T-helper 1 cell treated with Interleukin-12 subunit alpha and Interleukin-12 subunit beta and Interleukin-4 antibody, amounts not matched to agents 30 μg/mL and 1 μg/mL, for 36 hours (primary cell): ENCODE data around the gene TPPP.

Experiments used
- H3K27ac Mint-ChIP-seq: one replicate; pipeline ENCODE4 v1.8.0; 2021; ENCODE audit warnings: mild to moderate bottlenecking, mixed read lengths
- H3K27me3 Mint-ChIP-seq: one replicate; pipeline ENCODE4 v1.8.0; 2021; ENCODE audit warnings: low read depth, mixed read lengths
- H3K36me3 Mint-ChIP-seq: one replicate; pipeline ENCODE4 v1.8.0; 2021; ENCODE audit warnings: low read depth, mixed read lengths
- H3K4me1 Mint-ChIP-seq: one replicate; pipeline ENCODE4 v1.8.0; 2021; ENCODE audit warnings: low read depth, mixed read lengths
- H3K4me3 Mint-ChIP-seq: one replicate; pipeline ENCODE4 v1.8.0; 2021; ENCODE audit warnings: mild to moderate bottlenecking, moderate library complexity, mixed read lengths
- H3K9me3 Mint-ChIP-seq: one replicate; pipeline ENCODE4 v1.8.0; 2021; ENCODE audit warnings: mixed read lengths

TPPP gene

DNA sequence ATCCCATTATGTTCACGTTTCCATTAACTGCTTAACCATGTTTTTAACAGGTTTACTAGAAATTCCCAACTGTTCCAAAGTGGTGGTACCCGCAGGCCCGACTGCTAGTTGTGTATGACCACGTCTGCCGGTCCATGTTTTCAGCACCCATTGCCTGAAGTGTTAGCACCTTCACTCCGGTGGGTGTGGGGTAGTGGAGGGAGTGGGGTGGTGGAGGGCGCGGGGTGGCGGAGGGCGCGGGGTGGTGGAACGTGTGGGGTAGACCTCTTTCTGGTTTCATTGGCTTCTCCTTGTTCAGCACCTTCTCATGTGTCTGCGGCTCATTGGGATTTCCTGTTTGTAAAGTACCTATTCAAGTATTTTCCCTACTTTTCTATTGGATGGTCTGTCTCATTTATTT, 37.7 kb downstream of the TPPP start:
- no peak overlapping the region for H3K27ac Mint-ChIP-seq
- no peak overlapping the region for H3K4me3 Mint-ChIP-seq
- no peaks in the 10 kb centered on the region for H3K27me3 Mint-ChIP-seq
- no peaks in the 10 kb centered on the region for H3K9me3 Mint-ChIP-seq
- H3K36me3 Mint-ChIP-seq, result peaks cover 23% of the 10 kb centered on the region
- H3K4me1 Mint-ChIP-seq, result peaks cover 2% of the 10 kb centered on the region

DNA sequence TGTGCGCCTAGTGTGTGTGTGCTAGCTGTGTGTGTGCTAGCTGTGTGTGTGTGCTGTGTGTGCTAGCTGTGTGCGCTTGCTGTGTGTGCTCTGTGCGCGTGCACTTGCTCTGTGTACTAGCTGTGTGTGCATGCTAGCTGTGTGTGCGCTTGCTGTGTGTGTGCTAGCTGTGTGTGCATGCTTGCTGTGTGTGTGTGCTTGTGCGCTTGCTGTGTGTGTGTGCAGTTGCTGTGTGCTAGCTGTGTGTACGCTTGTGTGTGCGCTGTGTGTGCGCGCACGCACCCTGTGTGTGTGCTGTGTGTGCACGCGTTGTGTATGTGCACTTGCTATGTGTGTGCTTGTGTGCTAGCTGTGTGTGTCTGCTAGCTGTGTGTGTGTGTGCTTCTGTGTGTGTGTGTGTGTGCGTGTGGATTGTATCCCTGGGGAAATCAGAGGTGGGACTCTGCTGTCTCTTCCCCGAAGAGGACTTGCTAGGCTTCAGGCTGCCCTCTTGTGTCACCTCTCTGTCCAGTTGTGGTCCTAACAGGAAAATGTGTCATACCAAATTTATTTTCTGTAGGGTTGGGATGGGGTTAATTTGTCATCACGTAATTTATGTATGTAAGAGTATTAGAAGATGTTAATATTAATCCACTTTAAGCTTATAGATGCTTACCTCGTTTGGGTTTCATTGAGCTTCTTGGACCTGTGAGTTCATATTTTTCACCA, 38.9 kb downstream of the TPPP start:
- no peak overlapping the region for H3K27ac Mint-ChIP-seq
- peaks cover 2% of the 10 kb centered on the region for H3K4me1 Mint-ChIP-seq
- H3K27me3 Mint-ChIP-seq, result no peaks in the 10 kb centered on the region
- H3K9me3 Mint-ChIP-seq, result no peaks in the 10 kb centered on the region
- peaks cover 16% of the 10 kb centered on the region for H3K36me3 Mint-ChIP-seq
- H3K4me3 Mint-ChIP-seq, result no peak overlapping the region

DNA sequence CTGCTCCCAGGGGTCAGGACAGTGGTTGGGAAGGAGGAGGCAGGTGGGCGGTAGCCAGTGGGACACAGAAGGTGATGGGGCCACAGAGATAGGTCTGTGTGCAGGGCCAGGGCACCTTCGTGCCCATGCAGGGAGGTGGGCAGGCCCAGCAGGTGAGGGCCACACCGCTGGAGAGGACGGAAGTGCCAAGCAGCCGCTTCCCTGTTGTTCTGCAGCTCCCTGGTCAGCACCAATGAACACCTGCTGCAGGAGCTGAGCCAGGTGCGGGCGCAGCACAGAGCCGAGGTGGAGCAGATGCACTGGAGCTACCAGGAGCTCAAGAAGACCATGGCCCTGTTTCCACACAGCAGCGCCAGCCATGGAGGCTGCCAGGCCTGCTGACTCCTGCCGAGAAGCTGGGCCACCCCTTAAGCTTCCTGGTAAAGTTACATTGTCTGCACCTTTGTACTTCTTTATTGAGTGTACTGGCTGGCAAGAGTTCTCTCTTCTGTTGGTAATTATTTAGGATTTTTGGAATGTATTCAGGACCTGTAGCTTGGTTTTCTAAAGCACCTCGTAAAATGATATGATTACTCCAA, 40.3 kb downstream of the TPPP start:
- peaks cover 14% of the 10 kb centered on the region for H3K36me3 Mint-ChIP-seq
- H3K9me3 Mint-ChIP-seq, result no peaks in the 10 kb centered on the region
- H3K27me3 Mint-ChIP-seq, result no peaks in the 10 kb centered on the region
- H3K4me1 Mint-ChIP-seq, result no peaks in the 10 kb centered on the region
- H3K4me3 Mint-ChIP-seq, result no peak overlapping the region
- no peak overlapping the region for H3K27ac Mint-ChIP-seq

DNA sequence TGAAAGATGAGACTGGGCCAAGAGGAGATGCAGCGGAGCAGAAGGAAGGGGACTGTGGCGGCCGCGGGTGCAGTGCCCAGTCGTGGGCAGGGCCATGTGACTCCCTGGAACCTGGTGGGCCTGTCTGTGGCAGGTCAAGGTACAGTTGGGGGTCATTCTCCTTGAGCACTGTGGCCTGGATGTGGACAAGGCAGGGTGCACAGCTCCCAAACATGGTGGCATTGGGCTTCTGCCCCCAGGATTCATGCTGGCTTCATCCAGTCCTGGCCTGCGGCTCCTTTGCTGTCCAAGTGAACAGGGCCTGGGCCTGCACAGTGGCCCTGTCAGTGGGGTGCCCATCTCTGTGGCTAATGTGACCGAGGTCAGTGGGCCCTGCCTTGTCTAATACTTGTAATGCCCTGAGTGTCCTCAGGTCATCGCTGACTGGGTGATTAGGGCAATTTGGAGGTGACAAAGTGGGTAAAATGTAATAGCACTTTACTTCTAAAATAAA, 41.1 kb downstream of the TPPP start:
- Mint-ChIP-seq H3K4me1 (no peaks in the 10 kb centered on the region), H3K27ac (no peak overlapping the region), H3K36me3 (peaks cover 8% of the 10 kb centered on the region), H3K27me3 (no peaks in the 10 kb centered on the region), H3K9me3 (no peaks in the 10 kb centered on the region), H3K4me3 (no peak overlapping the region)

DNA sequence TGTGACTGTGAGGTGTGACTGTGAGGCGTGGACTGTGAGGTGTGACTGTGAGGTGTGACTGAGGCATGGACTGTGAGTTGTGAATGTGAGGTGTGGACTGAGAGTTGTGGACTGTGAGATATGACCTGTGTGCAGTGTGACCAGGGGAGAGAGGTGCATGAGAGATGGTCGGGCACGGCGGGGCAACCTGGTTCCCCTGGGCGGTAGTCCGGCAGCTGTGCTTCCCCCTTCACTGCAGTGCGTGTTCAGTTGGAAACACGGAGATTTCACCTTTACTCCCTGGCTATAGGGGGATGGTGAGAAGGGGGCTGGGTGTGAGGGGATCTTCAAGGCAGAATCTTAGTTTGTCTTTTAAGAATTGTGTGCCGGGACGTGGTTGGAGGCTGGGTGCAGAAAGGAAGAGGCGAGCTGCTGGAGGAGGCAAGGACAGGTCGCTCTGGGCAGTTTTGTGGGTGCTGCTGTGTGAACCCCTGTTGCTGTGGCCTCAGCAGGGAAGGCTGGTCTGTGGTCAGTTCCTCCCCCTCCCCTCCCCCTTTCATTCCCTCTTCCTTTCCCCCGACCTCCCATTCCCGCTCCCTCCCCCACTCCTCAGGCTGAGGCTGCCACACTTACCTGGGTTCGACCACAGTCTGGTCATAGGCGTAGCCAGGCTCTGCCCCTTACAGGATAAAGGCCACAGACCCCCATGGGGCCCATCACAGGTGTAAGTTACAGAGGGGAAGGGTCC, 41.7 kb downstream of the TPPP start:
- Mint-ChIP-seq H3K36me3 (peaks cover 8% of the 10 kb centered on the region), H3K27ac (no peak overlapping the region), H3K27me3 (no peaks in the 10 kb centered on the region), H3K4me1 (no peaks in the 10 kb centered on the region), H3K4me3 (no peak overlapping the region), H3K9me3 (no peaks in the 10 kb centered on the region)

DNA sequence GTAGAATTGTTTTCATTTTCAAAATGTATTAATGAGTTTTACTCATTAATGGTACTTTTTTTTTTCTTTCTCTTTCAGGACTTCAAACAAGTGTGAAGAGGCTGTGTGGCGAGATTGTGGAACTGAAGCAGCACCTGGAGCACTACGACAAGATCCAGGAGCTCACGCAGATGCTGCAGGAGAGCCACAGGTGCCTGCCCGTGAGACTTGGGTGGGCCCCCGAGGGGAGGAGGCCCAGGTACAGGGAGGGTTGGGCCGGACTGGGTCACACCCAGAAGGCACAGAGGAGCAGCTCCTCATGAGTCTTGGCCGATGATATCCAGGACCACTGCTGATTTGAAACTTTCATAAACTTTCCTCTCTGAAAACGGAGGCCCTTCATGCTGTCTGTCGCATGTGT, 45.4 kb downstream of the TPPP start:
- Mint-ChIP-seq H3K36me3 (peaks cover 16% of the 10 kb centered on the region), H3K9me3 (no peaks in the 10 kb centered on the region), H3K4me1 (peaks cover 2% of the 10 kb centered on the region), H3K4me3 (no peak overlapping the region), H3K27ac (no peak overlapping the region), H3K27me3 (no peaks in the 10 kb centered on the region)

DNA sequence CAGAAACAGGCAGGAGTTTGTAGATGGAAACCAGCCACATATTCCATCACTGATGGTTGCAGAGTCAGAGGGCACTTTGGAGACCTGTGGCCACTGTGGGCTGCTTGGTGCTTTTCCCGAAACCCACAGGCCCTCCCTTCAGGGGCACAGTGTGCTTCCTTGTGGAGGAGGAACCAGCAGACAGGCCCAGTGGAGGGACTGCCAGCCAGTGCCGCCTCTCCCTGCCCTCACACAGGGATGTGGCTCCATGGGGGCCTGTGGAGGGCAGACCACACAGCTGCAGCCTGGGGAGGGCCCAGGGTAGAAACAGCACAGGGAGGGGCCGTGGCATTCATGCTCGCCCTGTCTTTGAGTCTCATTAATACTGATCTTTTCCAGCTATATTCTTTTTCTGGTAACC, 45.8 kb downstream of the TPPP start:
- H3K36me3 Mint-ChIP-seq, result peaks cover 14% of the 10 kb centered on the region
- H3K4me3 Mint-ChIP-seq, result no peak overlapping the region
- peaks cover 2% of the 10 kb centered on the region for H3K4me1 Mint-ChIP-seq
- no peaks in the 10 kb centered on the region for H3K27me3 Mint-ChIP-seq
- H3K9me3 Mint-ChIP-seq, result no peaks in the 10 kb centered on the region
- no peak overlapping the region for H3K27ac Mint-ChIP-seq

DNA sequence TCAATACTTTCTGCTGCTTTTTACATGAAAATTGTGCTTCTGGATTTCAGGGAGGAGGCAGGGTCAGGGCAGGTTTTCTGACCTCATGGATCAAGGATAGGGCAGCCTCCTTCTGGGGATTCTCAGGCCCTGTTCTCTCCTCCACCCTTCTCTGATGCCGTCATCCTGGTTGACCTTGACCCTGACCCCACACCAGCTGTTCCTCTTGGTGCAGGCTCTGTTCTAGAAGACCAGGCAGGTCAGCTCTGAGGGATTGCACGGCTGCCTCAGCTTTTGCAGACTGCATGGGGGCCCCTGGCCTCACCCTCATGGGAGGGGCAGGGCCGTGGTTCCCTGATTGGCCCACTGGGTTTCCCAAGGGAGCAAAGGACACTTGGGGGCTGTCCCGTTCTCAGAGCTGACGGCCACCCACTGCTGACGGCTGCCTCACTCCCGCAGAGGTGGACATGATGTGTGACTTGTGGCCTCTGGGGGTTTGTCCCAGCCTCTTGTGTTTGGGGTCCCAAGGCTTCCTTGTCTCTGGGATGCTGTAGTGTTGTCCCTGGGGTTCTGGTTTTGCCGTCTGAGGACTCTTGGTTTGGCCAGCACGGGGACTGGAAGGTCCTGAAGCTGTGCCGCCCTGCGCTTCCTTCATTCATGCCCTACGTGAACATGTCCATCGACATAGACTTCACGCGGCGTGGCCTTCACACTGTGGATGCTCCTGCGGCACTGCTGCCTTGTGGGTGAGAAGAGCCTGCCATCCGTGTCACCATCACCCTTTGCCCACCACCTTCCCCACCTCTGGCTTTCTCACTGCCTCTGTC, 46.6 kb downstream of the TPPP start:
- H3K4me1 Mint-ChIP-seq, result peaks cover 2% of the 10 kb centered on the region
- H3K27ac Mint-ChIP-seq, result no peak overlapping the region
- H3K4me3 Mint-ChIP-seq, result no peak overlapping the region
- peaks cover 14% of the 10 kb centered on the region for H3K36me3 Mint-ChIP-seq
- H3K9me3 Mint-ChIP-seq, result no peaks in the 10 kb centered on the region
- H3K27me3 Mint-ChIP-seq, result no peaks in the 10 kb centered on the region

DNA sequence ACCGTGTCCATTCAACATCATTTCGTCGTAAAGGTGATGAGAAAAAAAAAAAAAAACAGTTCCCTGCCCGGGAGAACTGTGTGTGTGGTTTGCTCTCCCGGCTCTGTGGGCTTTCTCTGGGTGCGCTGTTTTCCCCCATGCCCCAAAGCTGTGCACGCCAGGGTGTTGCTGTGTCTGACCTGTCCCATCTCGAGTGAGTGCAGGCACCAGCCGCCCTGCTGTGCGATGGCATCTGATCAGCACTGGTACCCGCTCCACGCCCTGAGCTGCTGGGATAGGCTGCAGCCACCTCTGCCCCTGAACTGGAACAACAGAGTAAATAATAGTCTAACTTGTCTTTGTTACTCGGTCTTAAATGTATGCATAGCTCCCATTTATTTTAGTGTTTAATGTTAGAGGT, 47.7 kb downstream of the TPPP start:
- Mint-ChIP-seq H3K27ac (no peak overlapping the region), H3K27me3 (no peaks in the 10 kb centered on the region), H3K4me3 (no peak overlapping the region), H3K4me1 (peaks cover 2% of the 10 kb centered on the region), H3K36me3 (peaks cover 14% of the 10 kb centered on the region), H3K9me3 (no peaks in the 10 kb centered on the region)

DNA sequence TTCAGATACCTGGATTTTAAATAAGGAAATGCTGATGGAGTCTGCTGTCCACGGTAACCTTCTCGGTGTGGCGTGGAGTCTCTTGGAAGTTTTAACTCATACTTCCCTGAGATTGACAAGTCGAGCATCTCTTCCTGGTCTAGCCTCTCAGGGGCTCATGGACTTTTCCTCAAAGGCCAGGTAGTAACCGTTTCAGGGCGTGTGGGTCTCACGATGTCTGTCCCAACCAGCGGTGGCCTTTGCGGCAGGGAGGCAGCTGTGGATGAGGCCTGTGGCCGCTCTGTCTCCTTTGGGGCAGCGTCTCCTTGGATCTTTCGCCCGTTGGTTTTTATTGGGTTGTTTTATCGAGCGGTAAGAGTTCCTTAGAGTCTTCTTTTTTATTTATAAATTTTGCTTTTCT, 48.2 kb downstream of the TPPP start:
- no peaks in the 10 kb centered on the region for H3K9me3 Mint-ChIP-seq
- H3K4me1 Mint-ChIP-seq, result peaks cover 2% of the 10 kb centered on the region
- no peak overlapping the region for H3K27ac Mint-ChIP-seq
- peaks cover 17% of the 10 kb centered on the region for H3K36me3 Mint-ChIP-seq
- no peak overlapping the region for H3K4me3 Mint-ChIP-seq
- no peaks in the 10 kb centered on the region for H3K27me3 Mint-ChIP-seq

DNA sequence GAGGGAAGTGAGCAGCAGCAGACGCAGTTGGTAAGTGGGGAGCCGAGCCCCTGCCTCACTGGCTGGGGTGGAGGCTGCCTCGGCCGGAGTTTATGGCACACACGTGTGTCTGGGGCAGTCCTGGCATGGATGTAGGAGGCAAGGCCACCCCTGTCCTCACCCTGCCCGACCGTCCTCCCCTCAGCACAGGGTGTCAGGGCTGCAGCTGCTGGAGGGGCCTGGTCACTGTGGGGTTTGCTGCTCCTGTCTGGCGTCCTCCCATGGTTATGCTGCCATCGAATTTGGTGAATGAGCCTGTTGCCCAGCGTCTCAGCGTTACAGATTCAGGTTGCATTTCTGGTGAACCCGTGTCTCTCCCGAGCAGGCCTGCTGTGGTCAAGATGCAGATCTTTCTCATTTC, 48.6 kb downstream of the TPPP start:
- Mint-ChIP-seq H3K27me3 (no peaks in the 10 kb centered on the region), H3K9me3 (no peaks in the 10 kb centered on the region), H3K4me1 (peaks cover 2% of the 10 kb centered on the region), H3K27ac (no peak overlapping the region), H3K4me3 (no peak overlapping the region), H3K36me3 (peaks cover 17% of the 10 kb centered on the region)

DNA sequence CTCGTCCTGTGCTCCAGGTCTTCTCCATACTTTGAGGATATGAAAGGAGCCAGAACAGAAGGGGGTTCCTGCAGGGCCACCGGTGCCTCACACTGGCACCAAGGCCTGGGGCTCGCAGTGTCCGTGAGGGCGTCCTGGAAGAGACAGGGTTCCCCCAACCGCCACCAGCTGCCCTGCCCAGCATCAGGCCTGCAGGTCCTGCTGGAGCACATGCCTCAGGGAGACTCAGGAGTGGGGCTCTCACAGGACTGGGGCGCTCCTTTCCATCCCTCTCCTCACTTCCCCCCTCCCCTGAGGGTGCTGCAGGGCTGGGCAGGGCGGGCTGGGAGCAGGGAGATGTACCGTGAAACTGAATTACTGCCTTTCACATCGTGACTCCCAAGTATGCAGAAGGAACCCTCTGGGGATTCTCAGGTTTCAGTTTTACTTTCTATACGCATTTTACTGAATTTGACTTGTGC, 49.3 kb downstream of the TPPP start:
- Mint-ChIP-seq H3K27me3 (no peaks in the 10 kb centered on the region), H3K27ac (no peak overlapping the region), H3K36me3 (peaks cover 17% of the 10 kb centered on the region), H3K4me1 (peaks cover 2% of the 10 kb centered on the region), H3K4me3 (no peak overlapping the region), H3K9me3 (no peaks in the 10 kb centered on the region)

DNA sequence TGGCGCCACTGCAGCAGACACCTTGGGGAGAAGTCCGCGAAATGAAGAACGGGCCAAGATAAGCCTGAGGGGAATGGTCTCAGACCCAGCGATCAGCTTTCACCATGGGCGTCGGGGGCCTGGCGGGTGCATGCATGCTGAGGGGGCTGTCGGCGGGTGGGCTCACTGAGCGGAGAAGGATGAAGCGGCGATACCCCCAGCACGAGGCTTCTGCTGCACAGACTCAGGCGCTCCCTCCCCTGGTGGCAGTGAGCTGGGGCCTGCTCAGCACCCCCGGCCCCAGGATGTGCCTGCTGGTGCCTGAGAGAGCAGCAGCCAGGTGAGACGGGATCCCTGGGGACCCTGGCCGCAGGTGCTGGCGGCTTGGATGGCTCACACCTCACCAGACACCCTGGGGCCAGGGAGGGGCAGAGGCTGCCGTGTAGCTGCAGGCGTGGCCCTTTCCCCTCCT, 49.8 kb downstream of the TPPP start:
- Mint-ChIP-seq H3K27me3 (no peaks in the 10 kb centered on the region), H3K27ac (no peak overlapping the region), H3K36me3 (peaks cover 17% of the 10 kb centered on the region), H3K4me1 (peaks cover 2% of the 10 kb centered on the region), H3K9me3 (no peaks in the 10 kb centered on the region), H3K4me3 (no peak overlapping the region)

DNA sequence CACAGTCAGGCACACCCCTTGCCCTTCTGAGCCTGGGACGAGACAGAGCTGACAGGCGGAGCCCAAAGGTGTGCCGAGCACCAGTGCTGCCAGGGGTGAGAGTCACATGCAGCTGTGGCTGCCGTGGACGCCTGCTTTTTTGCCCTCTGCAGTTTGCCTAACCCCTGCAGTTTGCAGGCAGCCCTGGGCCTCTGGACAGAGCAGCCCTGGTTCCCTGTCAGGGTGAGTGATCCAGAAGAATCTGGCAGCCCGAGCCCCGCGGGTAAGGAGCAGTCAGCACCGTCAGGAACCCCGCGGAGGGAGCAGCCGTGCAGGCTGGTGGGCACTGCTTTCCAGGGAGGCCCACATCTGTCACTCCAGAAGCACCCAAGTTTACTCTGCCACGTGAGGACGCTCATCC, 50.7 kb downstream of the TPPP start:
- no peak overlapping the region for H3K27ac Mint-ChIP-seq
- peaks cover 2% of the 10 kb centered on the region for H3K4me1 Mint-ChIP-seq
- H3K36me3 Mint-ChIP-seq, result peaks cover 18% of the 10 kb centered on the region
- no peaks in the 10 kb centered on the region for H3K27me3 Mint-ChIP-seq
- H3K4me3 Mint-ChIP-seq, result no peak overlapping the region
- H3K9me3 Mint-ChIP-seq, result no peaks in the 10 kb centered on the region
